ENCODE results near the gene ACTG2.
A peak's percentile ranks its signal among the peaks of the same experiment; 100 is the strongest.

ACTG2 gene

DNA sequence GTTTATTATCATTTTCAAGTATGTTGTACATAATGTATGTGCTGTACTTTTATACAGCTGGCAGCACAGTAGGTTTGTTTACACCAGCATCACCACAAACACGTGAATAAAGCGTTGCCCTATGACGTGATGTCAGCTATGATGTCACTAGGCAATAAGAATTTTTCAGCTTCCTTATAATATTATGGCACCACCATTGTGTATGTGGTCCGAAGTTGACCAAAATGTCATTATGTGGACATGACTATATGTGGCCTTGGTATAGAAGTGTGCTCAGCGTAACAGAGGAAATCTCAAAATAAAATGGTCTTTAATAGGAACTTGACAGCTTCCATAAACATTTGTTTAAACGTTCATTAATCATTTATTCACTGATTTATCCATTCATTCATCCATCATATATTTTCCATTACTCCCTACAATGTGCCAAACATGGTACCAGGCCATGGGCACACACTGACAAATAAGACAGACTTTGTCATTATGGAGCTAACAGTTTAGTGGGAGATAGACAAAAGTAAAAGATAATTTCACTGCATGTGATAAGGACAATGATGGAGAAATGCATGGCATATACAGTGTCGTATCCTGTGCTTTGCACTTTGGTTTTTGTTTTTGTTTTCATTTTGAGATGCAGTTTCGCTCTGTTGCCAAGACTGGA is 18.9 kb downstream of the ACTG2 start:
- no peak for DNase-seq (ENCODE audit: low read depth, low spot score)

DNA sequence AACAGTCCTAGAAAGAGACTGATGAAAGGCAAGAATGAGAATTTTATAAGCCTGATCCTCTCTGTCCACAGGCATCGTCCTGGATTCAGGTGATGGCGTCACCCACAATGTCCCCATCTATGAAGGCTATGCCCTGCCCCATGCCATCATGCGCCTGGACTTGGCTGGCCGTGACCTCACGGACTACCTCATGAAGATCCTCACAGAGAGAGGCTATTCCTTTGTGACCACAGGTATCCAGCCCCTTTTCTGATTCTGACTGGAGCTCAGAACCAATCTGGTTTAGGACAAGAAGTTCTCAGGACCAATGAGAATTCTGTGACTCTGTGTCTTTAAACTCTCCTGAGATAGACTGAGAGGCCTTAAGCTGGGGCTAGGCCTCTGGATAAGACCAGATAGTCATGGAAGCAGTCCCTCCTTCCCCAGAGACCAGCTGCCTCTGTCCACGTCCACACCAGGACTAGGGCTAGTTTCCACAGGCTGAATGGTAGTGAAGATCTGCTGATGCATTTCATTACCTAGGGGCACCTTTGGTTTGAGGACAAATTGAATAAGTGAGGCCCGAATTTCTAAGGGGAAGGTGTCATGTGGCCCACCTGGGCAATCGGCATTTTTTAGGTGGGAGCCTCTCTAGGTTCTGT is 20.7 kb downstream of the ACTG2 start:
- no peak for DNase-seq (ENCODE audit: low read depth, low spot score)

DNA sequence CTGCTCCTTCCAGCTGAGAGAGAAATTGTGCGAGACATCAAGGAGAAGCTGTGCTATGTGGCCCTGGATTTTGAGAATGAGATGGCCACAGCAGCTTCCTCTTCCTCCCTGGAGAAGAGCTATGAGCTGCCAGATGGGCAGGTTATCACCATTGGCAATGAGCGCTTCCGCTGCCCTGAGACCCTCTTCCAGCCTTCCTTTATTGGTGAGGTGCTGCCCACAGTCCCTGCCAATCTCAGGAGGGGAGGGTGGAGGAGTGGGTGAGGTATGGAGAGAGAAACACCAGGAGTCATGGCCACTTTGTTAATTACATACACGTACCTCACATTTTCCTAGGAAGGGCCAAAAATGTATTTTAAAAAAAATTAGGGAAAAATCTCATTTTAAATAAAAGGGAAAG is 21.9 kb downstream of the ACTG2 start:
- DNase-seq (ENCODE audit: low read depth, low spot score), result no peak

DNA sequence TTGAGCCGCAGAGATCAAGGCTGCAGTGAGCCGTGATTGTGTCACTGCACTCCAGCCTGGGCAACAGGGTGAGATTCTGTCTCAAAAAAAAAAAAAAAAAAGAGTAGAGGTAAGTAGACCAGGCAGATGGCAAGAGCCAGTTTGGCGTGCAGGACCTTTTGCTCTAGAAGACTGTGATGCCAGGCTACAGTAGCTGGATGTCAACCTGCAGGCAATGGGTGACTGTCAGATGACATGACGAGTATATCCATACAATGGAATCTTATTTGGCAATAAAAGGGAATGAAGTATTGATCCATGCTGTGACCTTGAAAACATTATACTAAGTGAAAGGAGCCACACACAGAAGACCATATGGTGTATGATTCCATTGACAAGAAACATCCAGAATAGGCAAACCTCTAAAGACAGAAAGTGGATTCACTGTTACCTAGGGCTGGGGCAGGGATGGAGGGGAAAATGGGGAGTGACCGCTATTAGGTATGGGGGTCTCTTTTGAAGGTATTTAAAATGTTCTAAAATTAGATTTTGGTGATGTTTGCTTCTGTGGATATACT is 22.7 kb downstream of the ACTG2 start:
- DNase-seq (ENCODE audit: low read depth, low spot score), result no peak

DNA sequence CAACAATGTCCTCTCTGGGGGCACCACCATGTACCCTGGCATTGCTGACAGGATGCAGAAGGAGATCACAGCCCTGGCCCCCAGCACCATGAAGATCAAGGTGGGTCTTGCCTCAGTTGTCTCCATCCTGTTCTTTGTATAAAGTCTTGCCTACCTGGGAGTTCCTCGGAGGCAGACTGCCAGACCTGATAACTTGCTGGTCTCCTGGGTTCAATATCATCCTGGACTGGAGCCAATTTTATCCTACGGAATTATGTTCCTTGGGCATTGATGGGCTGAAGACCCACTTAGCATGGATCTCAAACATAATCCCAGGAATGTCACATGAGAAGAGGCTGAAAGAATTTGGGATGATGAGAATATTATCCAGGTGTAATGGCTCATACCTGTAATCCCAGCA is 23.9 kb downstream of the ACTG2 start:
- no peak for DNase-seq (ENCODE audit: low read depth, low spot score)

DNA sequence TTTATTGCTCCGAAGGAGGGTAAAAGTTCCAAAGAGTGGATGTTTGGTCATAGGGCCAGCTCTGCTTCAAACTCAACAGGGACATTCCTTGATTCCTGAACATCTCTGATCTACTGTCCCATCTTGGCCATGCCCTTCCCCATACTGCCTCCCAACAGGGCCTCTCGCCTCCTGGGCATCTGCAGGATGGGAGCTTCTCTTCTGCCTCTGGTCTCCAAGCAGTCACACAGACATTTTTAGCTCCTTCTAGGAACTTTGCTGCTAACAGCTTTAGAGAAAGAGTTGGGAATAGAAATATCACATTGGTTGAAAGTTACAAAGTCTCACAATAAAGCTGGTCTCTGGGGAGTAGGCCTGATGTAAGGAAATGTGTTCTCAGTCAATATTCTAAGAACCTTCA is 24.5 kb downstream of the ACTG2 start:
- DNase-seq (ENCODE audit: low read depth, low spot score), result no peak

DNA sequence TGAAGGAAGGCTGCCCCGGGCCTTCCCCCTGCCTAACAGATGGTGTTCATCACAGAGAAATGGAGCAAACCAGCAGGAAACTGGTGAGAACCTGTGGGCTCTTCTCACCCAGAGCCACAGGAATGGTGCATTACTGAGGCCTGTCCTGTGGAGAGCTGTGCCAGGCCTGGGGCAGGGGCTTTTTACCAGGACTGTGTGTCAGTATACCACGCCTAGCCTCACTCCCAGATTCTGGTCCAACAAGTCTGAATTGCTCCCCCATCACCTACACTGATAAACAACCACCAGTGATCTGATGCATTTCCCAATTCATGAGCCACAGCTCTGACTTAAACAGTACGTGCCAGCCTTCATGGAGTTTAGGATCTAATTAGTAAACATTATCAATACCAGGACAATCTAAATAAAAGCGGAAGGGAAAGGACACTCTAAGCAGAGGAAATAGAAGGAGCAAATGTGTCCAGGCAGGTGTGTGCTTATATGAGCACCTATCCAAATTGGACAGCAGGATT is 24.9 kb downstream of the ACTG2 start:
- DNase-seq (ENCODE audit: low read depth, low spot score), result no peak

DNA sequence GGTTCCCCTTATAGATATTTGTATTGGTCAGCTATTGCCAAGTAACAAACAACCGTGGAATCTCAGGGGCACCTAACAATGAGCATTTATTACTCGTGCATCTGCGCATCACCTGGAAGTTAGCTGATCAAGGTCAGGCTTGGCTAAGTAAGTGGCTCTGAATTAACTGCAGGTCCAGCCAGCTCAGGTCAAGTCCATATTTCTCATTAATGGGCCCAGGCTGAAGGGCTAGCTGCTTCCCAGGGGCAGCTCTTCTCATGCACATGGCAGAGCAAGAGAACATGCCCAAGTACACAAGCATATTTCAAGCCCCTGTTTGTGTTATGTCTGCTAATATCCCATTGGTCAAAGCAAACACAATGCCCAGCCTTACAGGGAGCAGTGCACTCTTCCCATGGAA is 26.0 kb downstream of the ACTG2 start:
- DNase-seq (ENCODE audit: low read depth, low spot score), result no peak

DNA sequence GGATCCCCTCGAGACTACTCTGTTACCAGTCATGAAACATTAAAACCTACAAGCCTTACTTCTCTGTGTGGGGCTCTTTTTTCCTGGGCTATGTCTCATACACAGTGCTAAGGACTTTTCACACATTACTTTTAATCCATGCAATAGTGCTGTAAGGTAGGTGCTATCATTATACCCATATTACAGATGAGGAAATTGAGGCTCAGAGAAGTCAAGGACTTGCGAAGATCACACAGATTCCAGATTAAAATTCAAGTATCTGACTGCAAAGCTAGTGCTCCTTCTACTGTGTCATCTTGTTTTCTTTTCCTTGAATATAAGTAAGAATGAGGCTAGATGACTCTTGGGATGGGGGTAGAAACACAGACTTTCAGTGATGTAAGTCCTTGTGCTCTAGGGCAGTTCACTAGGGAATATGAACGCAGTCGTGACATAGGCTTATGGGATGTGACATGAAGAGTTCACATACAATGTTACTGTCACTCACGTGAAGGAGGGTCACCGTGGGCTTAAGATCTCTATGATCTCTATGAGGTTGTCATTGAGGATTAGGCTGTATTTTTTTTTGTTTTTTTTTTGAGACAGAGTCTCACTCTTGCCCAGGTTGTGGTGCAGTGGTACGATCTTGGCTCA is 26.9 kb downstream of the ACTG2 start:
- DNase-seq (ENCODE audit: low read depth, low spot score), result no peak

DNA sequence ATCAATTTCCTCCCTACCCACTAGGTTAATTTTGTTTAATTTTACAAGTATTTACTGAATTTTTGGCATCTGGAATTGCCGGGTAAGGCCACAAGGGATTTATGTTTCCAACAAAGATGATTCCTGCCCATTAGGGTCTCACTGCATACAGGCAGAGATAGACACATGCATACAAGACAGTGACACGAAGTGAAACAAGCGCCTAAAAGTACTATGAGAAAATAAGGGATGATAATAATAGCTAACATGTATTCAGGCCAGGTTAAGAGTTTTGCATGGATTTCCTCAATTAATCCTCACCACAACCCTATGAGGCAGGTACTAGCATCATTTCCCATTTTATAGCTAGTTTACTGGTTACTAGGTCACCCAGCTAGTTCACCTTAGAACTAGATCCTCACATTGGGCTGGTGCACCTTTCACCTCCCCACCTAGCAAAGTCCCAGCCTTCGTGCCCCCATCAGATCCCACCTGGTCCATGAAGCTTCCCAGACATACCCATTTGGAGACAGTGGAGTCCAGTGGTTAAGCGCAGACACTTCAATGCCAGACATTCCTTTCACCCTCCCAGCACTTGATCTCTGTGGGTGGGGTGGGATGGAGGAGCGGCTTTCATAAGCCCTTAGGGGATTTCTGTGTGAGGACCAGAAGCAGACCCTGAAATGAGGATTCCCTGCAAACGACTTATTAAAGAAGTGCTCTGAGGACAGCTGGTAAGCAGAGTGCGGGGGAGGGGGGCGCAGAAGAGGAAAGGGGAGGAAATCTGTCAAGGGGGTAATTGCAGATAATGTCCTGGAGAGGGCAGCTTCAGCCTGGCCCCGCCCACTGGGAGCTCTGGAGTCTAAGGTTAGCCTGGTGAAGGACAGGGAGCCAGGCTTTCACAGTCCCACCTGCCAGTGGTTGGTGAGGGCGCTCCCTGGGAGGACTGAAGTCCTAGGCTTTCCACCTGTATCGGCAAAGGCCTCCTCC is 28.1 kb downstream of the ACTG2 start:
- no peak for DNase-seq (ENCODE audit: low read depth, low spot score)

DNA sequence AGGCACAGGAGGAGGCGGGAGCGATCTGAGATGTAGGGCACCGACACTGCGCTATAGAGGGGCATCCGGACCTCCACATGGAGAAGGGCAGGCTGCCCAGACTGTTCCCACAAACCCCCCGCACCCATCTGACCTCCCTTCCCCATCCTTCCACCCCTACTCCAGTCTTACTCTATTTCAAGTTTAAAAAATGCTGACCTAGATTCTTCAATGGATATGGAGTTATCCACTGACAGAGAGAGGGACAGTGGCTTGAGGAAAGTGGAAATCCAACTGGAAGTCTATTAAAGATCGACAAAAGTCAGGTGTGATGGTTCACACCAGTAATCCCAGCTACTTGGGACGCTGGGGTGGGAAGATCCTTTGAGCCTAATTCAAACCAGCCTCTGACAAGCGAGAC is 28.8 kb downstream of the ACTG2 start:
- no peak for DNase-seq (ENCODE audit: low read depth, low spot score)

DNA sequence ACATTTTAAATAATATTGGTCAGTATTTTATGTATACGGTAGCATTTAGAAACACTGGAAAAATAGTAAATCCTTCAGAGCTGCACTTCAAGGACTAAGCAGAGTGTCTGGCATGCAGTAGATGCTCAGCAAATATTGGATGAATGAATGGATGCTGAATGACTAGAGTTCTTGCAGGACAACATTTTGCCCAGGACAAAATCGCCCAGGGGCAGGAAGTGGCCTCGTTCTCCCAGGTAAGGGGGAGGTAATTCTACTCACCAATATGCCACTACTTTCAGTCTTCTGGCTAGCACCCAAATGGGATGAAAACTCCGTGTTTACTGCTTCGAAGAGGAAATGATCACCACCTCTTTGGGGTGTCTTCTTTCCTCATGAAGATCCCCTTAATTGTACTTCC is 29.9 kb downstream of the ACTG2 start:
- no peak for DNase-seq (ENCODE audit: low read depth, low spot score)

DNA sequence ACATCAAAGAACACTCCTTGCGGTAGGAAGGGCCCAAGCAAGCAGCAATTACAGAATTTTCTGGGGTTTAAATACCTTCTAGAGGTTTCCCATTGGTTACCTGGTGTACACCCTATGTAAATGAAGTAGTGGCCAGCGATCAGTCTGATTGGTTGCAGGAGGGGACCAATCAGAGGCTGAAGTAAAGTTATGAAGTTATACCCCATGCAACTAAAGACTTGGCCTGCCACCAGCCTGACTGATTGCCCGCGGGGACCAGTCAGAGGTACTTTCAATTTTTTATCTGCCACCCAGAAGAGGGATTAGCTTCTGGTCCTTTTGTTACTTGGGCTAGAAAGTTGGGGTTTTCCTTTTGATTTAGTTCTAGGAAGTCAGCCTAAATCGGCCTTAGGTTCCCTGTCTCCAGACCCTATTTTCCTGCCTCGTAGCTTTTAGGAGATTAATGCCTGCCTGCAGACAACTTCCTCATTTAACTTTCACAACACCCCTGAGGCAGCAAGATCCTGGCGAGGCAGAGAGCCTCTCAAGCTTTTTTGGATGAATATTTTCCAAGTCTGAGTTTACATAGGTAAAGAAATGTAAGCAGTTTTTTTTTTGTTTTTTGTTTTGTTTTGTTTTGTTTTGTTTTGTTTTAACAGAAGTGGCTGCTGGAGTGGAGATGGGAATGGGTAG is 32.4 kb downstream of the ACTG2 start:
- no peak for DNase-seq (ENCODE audit: low read depth, low spot score)

DNA sequence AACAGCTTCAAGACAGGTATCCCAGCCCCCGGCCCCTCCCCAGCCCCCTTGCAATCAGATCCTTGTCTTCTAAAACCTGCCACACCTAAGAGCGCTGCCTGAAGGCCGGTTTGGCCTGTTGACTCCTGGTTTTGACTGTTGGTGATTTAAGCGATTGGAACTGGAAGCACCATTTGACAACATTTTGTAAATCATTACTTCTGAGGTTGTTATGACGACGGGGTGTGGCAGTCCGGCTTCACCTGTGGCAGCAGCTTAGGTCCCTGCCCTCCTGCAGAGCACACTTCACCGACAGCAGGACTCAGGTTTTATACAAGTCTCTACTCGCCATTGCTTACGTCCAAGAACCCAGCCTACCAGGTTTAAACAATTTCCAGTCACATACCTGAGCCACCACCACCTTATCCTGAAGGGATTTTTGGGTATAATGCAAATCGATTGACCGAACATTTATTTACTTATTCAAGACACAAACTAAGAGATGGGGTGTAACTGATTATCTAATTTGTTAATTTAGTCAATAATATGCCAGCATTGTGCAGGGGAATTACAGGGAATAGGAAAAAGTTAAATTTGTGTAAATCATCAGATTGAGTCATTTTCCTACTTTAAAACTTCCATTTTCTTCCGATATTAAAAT is 33.2 kb downstream of the ACTG2 start:
- DNase-seq (ENCODE audit: low read depth, low spot score), result no peak

DNA sequence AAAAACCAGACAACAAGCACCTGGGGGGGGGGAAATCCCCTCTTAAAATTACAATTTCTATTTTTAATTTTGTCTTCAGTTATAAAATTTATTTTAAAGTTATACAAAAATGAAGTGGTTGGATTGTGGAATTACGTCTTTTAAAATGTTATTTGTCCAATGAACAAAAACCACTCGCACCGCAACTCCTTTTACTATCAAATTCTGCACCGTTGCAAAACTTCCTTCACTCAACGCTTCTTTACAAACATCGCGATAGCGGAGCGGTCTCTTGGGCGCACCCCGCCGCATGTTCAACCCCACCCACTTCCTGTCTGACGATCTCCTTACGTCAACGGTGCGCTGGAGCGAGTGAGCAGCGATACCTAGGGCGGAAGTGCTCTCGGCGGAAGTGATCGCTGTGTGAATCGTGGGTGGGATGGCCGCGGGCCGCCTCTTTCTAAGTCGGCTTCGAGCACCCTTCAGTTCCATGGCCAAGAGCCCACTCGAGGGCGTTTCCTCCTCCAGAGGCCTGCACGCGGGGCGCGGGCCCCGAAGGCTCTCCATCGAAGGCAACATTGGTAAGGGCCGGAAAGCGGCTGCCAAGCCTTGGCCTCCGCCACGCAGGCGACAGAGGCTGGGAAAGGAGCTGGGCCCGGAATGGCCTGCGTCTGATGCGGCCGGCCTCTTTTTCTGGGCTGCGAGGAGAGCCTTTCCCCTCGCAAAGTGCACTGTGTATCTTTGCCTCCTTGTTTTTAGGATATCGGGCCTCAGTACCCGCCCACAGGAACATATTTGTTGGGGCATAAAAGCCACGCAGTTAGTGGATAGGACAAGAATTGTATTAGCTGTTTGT is 33.9 kb downstream of the ACTG2 start, which contains the start of gene DGUOK:
TSS of gene DGUOK (plus strand) at position 388 of the 835 bp plus-strand sequence. CDS start at position 419, 31 bp downstream.
- DNase-seq (ENCODE audit: low read depth, low spot score), result peak; percentile 87

DNA sequence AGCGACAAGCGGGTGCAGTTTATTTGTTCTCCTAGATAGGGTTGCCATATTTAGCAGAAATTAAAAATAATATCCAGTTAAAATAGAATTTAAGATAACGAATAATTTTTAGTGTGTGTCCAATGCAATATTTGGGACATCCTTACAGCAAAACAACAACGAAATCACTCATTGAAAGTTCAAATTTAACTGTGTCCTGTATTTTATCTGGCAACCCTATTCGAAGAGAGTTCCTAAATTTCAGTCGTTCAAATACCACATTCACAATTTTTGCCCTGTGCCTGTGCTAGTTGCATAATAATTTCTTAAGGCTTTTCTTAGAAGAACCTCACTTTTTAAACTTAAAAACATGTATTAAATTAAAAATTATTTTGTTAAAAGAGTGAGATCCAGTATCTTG is 34.5 kb downstream of the ACTG2 start:
- DNase-seq (ENCODE audit: low read depth, low spot score), result no peak

DNA sequence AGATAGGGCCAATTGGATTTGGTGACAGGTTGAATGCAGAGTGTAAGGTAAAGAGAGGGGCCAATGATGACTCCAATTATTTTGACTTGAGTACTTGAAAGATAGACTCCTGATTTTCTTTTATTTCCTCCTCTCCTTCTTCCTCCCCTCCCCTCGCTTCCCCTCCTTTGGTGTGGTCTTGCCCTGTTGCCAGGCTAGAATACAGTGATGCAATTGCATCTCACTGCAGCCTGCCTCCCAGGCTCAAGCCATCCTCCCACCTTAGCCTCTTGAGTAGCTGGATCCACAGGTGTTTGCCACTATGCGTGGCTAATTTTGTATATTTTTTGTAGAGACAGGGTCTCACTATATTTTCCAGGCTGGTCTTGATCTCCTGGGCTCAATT is 36.1 kb downstream of the ACTG2 start:
- no peak for DNase-seq (ENCODE audit: low read depth, low spot score)

DNA sequence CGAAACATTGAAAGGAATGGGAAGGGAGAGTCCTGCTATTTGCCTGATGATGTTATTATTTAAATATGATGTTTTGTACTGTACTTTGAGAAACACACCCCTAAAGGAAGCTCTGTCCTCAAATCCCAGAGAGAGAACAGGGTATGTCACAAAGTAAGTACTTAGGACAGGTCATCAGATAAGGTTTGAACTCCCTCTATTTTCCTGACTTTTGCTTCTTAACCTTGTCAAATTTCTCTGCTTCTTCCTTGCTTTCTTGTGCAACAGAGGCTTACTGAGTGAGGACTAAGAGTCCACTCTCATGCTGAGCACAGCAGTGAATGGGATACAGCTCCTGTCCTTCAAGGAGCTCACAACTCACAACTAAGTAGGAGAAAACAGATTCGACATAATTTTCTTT is 37.6 kb downstream of the ACTG2 start:
- DNase-seq (ENCODE audit: low read depth, low spot score), result no peak
